HCT116 (cell line): ENCODE data around the gene AMT. TPM values are rescaled to one million over a fixed set of nuclear protein-coding genes. Genes with fewer than 3 reads are reported as not detected.

Source experiments
- ATAC-seq: fragments of 200-7000 bp; cut with Tn5 transposase; 2 replicates; pipeline ENCODE4 v1.9.1; 2020; ENCODE audit warnings: mild to moderate bottlenecking, moderate library complexity
- BruUV-seq: library from RNA; stranded (reverse); fragments of 400-500 nt; replicated peaks from 2 replicates; lab custom pipeline; 2021; lab: Mats Ljungman, UMichigan
- CTCF ChIA-PET: fragments of 300-600 bp; sonication (Branson Sonifier 250); formaldehyde crosslinking; loops from one replicate; lab custom pipeline; 2021; ENCODE audit warnings: antibody characterized with exemption; lab: Charles Lee
- POLR2A ChIA-PET: fragments of 300-600, 350-600 bp; sonication (Branson Sonifier 250); formaldehyde crosslinking; loops from one replicate; lab custom pipeline; 2021; ENCODE audit warnings: antibody characterized with exemption; lab: Charles Lee
- RAD21 ChIA-PET, 2 experiments: fragments of 300-600 bp; sonication (Branson Sonifier 250); formaldehyde crosslinking; loops; one replicate each; lab custom pipeline; 2023; ENCODE audit warnings: low total read pairs in 2 of 2; ENCODE audit not compliant: uncharacterized antibody in 2 of 2, unreplicated experiment in 2 of 2, low non-redundant PET in 1 of 2; lab: Charles Lee
- DNase-seq: peaks from one replicate; pipeline ENCODE4 v3.0.0-alpha.2; 2010; ENCODE audit warnings: low read depth, low spot score
- H2AFZ ChIP-seq: fragments of 200-600 bp; shearing (Covaris generic), sonication (generic); 2 replicates; pipeline ENCODE4 v1.6.1; 2017; ENCODE audit warnings: low read depth, mixed run types, mixed read lengths, antibody characterized with exemption, low read length; ENCODE audit not compliant: poor library complexity, severe bottlenecking
- H3K27ac ChIP-seq: 2 replicates; pipeline ENCODE4 v1.5.1; 2012; ENCODE audit warnings: low read depth, low read length
- H3K27me3 ChIP-seq: fragments of 200-600 bp; sonication (generic); 2 replicates; pipeline ENCODE4 v1.6.1; 2016; ENCODE audit warnings: mixed run types, low read length, mixed read lengths; ENCODE audit not compliant: insufficient read depth
- H3K36me3 ChIP-seq, 2 experiments: fragments of 200-500 bp in 1 of 2; fragments of 200-600 bp in 1 of 2; sonication (Bioruptor generic) in 1 of 2; sonication (generic) in 1 of 2; 2 replicates each; pipeline versions ENCODE4 v1.5.1 to v1.6.1; 2014 to 2016; ENCODE audit warnings: low read length in 2 of 2, inconsistent platforms in 1 of 2, mixed read lengths in 1 of 2, mixed run types in 1 of 2; ENCODE audit not compliant: insufficient read depth in 2 of 2, control insufficient read depth in 1 of 2
- H3K4me1 ChIP-seq, 2 experiments: fragments of 200-600 bp in 1 of 2; sonication (generic) in 1 of 2; 2 replicates each; pipeline versions ENCODE4 v1.5.1 to v1.6.1; 2012 to 2017; ENCODE audit warnings: low read length in 2 of 2, inconsistent platforms in 1 of 2, mild to moderate bottlenecking in 1 of 2, mixed read lengths in 1 of 2, mixed run types in 1 of 2, moderate library complexity in 1 of 2; ENCODE audit not compliant: insufficient read depth in 2 of 2, control insufficient read depth in 1 of 2
- H3K4me2 ChIP-seq: fragments of 200-600 bp; sonication (generic); 2 replicates; pipeline ENCODE4 v1.6.1; 2017; ENCODE audit warnings: mixed run types, low read length, mixed read lengths
- H3K4me3 ChIP-seq, 2 experiments: fragments of 200-600 bp in 1 of 2; sonication (generic) in 1 of 2; replicated peaks in 1 of 2; 2 replicates each; pipeline ENCODE4 v1.5.1; 2011 to 2016; ENCODE audit warnings: low read length in 2 of 2, control low read depth in 1 of 2, low read depth in 1 of 2, mild to moderate bottlenecking in 1 of 2, mixed read lengths in 1 of 2, mixed run types in 1 of 2
- H3K79me2 ChIP-seq: fragments of 200-600 bp; sonication (generic); 2 replicates; pipeline ENCODE4 v1.6.1; 2017; ENCODE audit warnings: mild to moderate bottlenecking, mixed run types, low read length, moderate library complexity, mixed read lengths; ENCODE audit not compliant: insufficient read depth
- H3K9ac ChIP-seq: fragments of 200-600 bp; sonication (generic); 2 replicates; pipeline ENCODE4 v1.6.1; 2016; ENCODE audit warnings: low read length, mixed read lengths
- H3K9me2 ChIP-seq: fragments of 200-600 bp; sonication (generic), shearing (Covaris generic); 2 replicates; pipeline ENCODE4 v1.6.1; 2017; ENCODE audit warnings: mixed run types, mild to moderate bottlenecking, moderate library complexity; ENCODE audit not compliant: insufficient read depth
- H3K9me3 ChIP-seq, 2 experiments: fragments of 200-500 bp in 1 of 2; fragments of 200-600 bp in 1 of 2; sonication (Bioruptor generic) in 1 of 2; sonication (generic) in 1 of 2; 2 replicates each; pipeline ENCODE4 v1.6.1; 2014 to 2017; ENCODE audit warnings: low read length in 2 of 2, mixed read lengths in 2 of 2, inconsistent platforms in 1 of 2, low read depth in 1 of 2, mild to moderate bottlenecking in 1 of 2, mixed run types in 1 of 2, moderate library complexity in 1 of 2; ENCODE audit not compliant: control insufficient read depth in 1 of 2, insufficient read depth in 1 of 2
- H4K20me1 ChIP-seq: fragments of 200-600 bp; sonication (generic), shearing (Covaris generic); 2 replicates; pipeline ENCODE4 v1.6.1; 2017; ENCODE audit warnings: mixed run types, mild to moderate bottlenecking, moderate library complexity; ENCODE audit not compliant: insufficient read depth
- CEBPB ChIP-seq: IDR thresholded peaks from 2 replicates; pipeline ENCODE4 v1.6.1; 2012; ENCODE audit warnings: low read depth
- EGR1 ChIP-seq: IDR thresholded peaks from 2 replicates; pipeline ENCODE4 v1.6.1; 2012; ENCODE audit warnings: low read depth
- EZH2phosphoT487 ChIP-seq: fragments of 200-600 bp; IDR thresholded peaks from 2 replicates; pipeline ENCODE4 v1.6.1; 2018; ENCODE audit warnings: antibody characterized with exemption, borderline replicate concordance
- FOSL1 ChIP-seq: IDR thresholded peaks from 2 replicates; pipeline ENCODE4 v1.6.1; 2012; ENCODE audit warnings: low read depth
- POLR2A ChIP-seq: IDR thresholded peaks from 2 replicates; pipeline ENCODE4 v1.7.0; 2011; ENCODE audit warnings: borderline replicate concordance; ENCODE audit not compliant: insufficient read depth, insufficient read length; ENCODE audit errors: extremely low read depth
- POLR2AphosphoS5 ChIP-seq: IDR thresholded peaks from 2 replicates; pipeline ENCODE4 v1.6.1; 2011; ENCODE audit warnings: mild to moderate bottlenecking, low read depth, low read length, moderate library complexity
- SP1 ChIP-seq: IDR thresholded peaks from 2 replicates; pipeline ENCODE4 v1.6.1; 2012; ENCODE audit warnings: low read depth
- SRF ChIP-seq: IDR thresholded peaks from 2 replicates; pipeline ENCODE4 v1.6.1; 2012; ENCODE audit warnings: low read depth
- YY1 ChIP-seq: IDR thresholded peaks from 2 replicates; pipeline ENCODE4 v1.6.1; 2011; ENCODE audit warnings: low read length, low read depth, moderate library complexity, mild to moderate bottlenecking; ENCODE audit not compliant: insufficient replicate concordance; ENCODE audit errors: extremely low read depth
- intact Hi-C: fragments of 100-400 bp; cut with micrococcal nuclease; formaldehyde crosslinking; loops from 2 replicates; pipeline ENCODE4 v1.10.0; 2022
- total RNA-seq: library from RNA; stranded (reverse); gene quantifications from one replicate; pipeline ENCODE4 v1.2.1, GENCODE V29; 2021; ENCODE audit not compliant: unreplicated experiment
- TF ChIP-seq, protein P1 (sequence below): IDR thresholded peaks from 2 replicates; pipeline ENCODE4 v1.6.1; 2011; ENCODE audit warnings: mild to moderate bottlenecking, low read length, moderate library complexity; ENCODE audit not compliant: insufficient replicate concordance; ENCODE audit errors: extremely low read depth
- TF ChIP-seq, protein P2 (sequence below): IDR thresholded peaks from 2 replicates; pipeline ENCODE4 v1.6.1; 2012

AMT gene
- total RNA-seq, 1 experiment from 2014 or later: 4.8 TPM

DNA sequence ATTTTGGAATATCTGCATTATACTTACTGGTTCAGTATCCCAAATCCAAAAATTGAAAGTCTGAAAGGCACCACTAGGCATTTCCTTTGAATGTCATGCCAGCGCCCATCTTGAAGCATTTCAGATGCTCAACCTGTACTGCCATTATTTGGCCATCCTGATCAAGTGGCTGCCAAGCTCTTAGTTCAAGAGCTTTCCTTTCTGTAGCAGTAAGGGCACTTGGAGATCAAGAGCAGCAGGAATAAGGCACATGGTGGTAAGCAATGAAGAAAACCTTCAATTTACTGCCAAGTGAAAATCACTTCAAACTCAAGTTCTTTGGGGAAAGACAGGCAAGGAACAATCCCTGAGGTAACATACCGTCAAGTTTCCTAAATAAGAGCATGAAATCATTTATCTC is 20.5 kb downstream of the AMT start:
- Histone ChIP-seq H4K20me1 (peaks cover 52% of the 10 kb centered on the region), H3K9me2 (no peaks in the 10 kb centered on the region), H3K4me2 (no peak overlapping the region), H3K4me3 (no peak overlapping the region), H2AFZ (no peak overlapping the region), H3K79me2 (peaks cover 100% of the 10 kb centered on the region), H3K27me3 (no peaks in the 10 kb centered on the region), H3K27ac (no peak overlapping the region), H3K4me1 (peaks cover 5 to 9% of the 10 kb centered on the region in 2 experiments; a peak in 3 of 4 replicates), H3K9me3 (no peaks in the 10 kb centered on the region), H3K36me3 (peaks cover under 1 to 8% of the 10 kb centered on the region in 2 experiments; a peak in 3 of 4 replicates), H3K9ac (no peak overlapping the region)
- POLR2A ChIA-PET: no interaction called here
- no peak for ATAC-seq
- TF ChIP-seq SP1: no peak
- TF ChIP-seq, protein P1, sequence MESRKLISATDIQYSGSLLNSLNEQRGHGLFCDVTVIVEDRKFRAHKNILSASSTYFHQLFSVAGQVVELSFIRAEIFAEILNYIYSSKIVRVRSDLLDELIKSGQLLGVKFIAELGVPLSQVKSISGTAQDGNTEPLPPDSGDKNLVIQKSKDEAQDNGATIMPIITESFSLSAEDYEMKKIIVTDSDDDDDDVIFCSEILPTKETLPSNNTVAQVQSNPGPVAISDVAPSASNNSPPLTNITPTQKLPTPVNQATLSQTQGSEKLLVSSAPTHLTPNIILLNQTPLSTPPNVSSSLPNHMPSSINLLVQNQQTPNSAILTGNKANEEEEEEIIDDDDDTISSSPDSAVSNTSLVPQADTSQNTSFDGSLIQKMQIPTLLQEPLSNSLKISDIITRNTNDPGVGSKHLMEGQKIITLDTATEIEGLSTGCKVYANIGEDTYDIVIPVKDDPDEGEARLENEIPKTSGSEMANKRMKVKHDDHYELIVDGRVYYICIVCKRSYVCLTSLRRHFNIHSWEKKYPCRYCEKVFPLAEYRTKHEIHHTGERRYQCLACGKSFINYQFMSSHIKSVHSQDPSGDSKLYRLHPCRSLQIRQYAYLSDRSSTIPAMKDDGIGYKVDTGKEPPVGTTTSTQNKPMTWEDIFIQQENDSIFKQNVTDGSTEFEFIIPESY: no peak
- CTCF ChIA-PET: no interaction called here
- no peak for DNase-seq
- BruUV-seq: no TSS peak
- intact Hi-C loops: no loop called here
- RAD21 ChIA-PET: no interaction called here

DNA sequence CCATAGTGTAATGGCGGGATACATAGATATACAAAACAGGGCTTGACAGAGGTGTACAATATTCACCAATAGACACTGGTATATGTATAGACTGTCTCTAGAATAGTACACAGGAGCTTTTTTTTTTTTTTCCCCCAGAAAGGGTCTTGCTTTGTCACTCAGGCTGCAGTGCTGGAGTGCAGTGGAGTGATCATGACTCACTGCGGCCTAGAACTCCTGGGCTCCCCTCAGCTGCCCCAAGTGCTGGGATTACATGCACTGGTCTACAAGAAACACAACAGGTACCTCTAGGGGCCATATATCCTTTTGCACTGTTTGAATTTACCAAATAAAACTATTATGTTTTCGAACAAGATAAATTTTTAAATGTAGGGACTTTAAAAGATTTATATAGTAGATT is 22.8 kb downstream of the AMT start:
- Histone ChIP-seq H3K9me3 (no peaks in the 10 kb centered on the region), H3K79me2 (peaks cover 100% of the 10 kb centered on the region), H3K9me2 (no peaks in the 10 kb centered on the region), H3K27me3 (no peaks in the 10 kb centered on the region)
- POLR2A ChIA-PET: interaction anchor here (0.7 kb wide), 1 partner anchor 12 kb away, joined by 4 read pairs; the partner anchor contains the start of genes RHOA and TCTA
- no TSS peak for BruUV-seq
- ATAC-seq: no peak
- TF ChIP-seq CEBPB: no peak
- no peak for TF ChIP-seq EGR1
- no peak for TF ChIP-seq SP1
- TF ChIP-seq SRF: no peak
- TF ChIP-seq, protein P2, sequence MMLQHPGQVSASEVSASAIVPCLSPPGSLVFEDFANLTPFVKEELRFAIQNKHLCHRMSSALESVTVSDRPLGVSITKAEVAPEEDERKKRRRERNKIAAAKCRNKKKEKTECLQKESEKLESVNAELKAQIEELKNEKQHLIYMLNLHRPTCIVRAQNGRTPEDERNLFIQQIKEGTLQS: no peak
- TF ChIP-seq POLR2AphosphoS5: no peak
- no peak for TF ChIP-seq POLR2A
- TF ChIP-seq, protein P1: no peak
- TF ChIP-seq YY1: no peak
- no peak for TF ChIP-seq FOSL1
- TF ChIP-seq EZH2phosphoT487: no peak
- TF ChIP-seq, all 23 proteins: peak for 0
- intact Hi-C loops: no loop called here
- ChIA-PET RAD21 (no interaction called here), CTCF (no interaction called here)
- Histone ChIP-seq H3K4me1 (peaks cover 0 to 4% of the 10 kb centered on the region in 2 experiments; a peak in 1 of 4 replicates), H2AFZ (no peak overlapping the region), H3K4me3 (no peak overlapping the region), H3K4me2 (no peak overlapping the region), H3K36me3 (peaks cover 2 to 18% of the 10 kb centered on the region in 2 experiments; a peak in 3 of 4 replicates), H3K27ac (no peak overlapping the region), H3K9ac (no peak overlapping the region), H4K20me1 (peaks cover 52% of the 10 kb centered on the region)
- no peak for DNase-seq
